GM19438 (cell line): ENCODE data around the gene TBC1D23.
"Not testable (repeated sequence)": the region's sequence is repeated elsewhere in the genome, so short reads cannot be mapped to it uniquely, and the experiment has no call there.

Experiments
- ATAC-seq: cut with Tn5 transposase; IDR thresholded peaks from one replicate; pipeline ENCODE4 v1.9.1; 2021; ENCODE audit warnings: low read depth; ENCODE audit not compliant: unreplicated experiment

Gene TBC1D23

DNA sequence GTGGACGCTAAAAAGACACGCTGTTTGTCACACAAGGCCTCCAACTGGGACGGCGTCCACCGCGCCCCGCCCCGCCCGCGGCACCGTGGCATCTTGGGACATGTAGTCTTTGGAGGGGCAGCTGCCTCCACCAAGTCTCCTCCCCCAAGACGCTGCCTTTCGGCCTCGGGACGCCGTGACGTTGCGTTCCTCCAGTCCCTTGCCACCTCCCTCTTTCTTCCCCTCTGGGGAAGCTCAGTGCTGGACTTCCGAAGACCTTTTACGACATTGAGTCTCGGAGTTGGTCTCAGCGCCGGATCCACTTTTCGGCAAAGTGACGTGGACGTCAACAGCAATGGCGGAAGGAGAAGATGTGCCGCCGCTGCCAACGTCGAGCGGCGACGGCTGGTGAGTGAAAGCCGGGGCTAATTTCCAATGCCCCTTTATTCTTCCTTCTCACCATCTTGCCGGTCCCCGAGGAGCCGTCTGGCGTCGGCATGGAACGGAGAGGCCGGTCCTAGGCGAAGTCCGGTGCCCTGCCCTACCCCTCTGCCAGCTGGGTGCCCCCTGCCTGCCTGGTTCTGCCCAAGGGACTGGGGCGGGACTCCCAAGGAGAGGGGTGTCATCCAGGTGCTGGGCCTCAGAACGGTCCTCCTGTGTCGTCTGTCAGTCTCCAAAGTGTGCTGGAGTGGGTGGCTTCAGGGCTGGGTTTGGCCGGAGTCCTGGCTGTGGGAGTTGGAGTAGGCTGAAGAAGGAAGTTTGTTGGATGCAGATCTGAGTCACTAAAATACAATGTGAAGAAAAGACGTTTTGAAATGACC, at the start of gene TBC1D23:
Gene TBC1D23 (plus strand): TSS at position 308 of the 800 bp plus-strand sequence. CDS start 27 bp downstream, at position 335.
- ATAC-seq: peak; percentile 100

DNA sequence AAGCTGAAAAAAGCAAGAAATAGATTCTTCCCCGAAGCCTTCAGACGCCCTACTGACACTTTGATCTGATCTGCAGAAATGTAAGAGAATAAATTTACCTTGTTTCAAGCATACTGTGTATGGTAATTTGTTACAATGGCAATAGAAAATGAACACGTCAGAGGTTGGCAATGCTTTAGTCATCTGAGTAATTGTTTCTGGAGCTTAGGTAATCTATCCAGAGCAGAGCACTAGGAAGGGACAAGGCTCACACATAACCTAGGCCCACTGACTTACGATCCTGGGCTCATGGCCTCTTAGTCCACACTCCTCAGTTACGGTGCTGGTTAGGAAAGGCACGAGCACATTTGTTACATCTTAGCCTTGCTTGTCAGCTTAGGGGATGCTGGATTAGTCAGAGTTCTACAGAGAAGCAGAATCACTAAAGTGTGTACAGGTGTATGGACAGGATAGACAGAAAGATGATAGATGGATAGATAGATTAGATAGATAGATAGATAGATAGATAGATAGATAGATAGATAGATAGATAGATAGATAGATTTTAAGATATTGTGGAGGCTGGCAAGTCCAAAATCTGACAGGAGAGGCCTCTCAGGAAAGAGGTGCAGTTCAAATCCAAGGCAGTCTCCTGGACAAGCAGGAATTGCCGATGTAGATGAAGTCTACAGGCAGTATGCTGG, 46.8 kb upstream of the TBC1D23 start:
- ATAC-seq: no peak

DNA sequence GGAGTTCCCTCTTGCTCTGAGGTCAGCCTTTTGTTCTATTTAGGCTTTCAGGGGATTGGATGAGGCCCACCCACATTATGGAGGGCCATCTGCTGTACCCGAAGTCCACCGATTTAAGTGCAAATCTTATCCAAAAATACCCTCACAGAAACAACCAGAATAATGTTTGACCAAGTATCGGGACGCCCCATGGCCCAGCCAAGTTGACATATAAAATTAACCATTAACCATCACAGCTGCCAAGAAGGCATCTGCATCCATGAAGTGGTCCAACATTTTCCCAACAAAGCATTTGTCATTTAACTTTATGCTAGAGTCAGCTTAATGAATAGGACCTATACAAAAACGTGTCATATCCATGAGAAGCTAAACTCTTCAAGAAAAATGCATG, 46.2 kb upstream of the TBC1D23 start:
- no peak for ATAC-seq

DNA sequence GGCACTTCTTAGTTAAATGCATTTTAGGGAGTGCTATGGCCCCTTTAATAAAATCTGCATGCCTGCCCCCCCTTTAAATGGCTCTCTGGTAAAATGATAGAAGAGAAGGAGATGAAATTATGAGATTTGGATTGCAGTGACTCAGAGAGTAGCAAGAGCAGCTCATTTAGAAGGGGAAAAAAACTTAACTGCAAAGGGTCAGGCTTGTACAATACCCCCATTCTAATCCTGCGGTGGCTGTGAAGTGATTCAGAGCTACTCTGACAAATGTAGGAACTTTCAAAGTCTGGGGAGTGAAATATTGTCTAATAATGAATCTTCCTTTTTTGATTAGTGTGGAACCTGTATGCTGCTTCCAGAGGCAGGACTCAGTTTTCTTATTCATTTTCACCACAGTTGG, 44.1 kb upstream of the TBC1D23 start:
- ATAC-seq: no peak

DNA sequence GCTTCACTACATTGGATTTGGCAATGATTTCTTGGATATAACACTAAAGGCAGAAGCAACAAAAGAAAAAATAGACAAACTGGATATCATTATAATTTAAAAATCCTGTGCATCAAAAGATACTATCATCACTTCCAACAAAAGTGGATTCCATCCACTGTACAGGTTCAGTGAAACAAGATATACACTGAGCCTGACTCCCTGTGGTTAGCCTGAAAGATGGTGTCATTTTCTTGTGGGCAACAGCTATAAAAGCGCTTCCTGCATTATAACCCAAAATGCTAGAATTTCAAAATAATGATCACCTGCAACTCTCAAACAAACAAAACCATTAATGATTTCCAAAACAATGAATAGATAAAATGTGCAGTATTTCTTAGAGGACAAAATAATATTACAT, 39.6 kb upstream of the TBC1D23 start:
- ATAC-seq: no peak

DNA sequence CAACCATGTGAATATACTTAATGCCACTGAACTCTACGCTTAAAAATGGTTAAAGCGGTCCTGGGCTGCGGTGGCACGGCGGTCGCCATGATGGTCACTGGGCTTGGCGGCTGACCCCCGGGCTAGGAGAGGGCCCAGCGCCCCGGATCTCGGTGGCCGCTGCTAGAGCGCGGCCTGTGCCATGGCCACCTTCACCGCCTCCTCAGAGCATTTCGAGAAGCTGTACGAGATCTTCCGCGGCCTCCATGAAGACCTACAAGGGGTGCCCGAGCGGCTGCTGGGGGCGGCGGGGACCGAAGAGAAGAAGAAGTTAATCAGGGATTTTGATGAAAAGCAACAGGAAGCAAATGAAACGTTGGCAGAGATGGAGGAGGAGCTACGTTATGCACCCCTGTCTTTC, 35.6 kb upstream of the TBC1D23 start:
- no peak for ATAC-seq

DNA sequence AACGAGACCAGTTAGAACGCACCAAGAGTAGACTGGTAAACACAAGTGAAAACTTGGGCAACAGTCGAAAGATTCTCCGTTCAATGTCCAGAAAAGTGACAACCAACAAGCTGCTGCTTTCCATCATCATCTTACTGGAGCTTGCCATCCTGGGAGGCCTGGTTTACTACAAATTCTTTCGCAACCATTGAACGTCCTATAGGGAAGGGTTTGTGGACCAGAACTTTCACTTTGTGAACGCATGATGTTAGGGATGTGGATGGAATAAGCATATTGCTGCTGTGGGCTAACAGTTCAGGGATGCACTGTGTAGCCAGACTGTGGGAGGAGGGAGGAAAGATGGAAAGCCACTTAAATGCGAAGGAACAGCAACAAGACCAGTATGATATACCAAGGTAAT, 34.9 kb upstream of the TBC1D23 start:
- ATAC-seq: no peak

DNA sequence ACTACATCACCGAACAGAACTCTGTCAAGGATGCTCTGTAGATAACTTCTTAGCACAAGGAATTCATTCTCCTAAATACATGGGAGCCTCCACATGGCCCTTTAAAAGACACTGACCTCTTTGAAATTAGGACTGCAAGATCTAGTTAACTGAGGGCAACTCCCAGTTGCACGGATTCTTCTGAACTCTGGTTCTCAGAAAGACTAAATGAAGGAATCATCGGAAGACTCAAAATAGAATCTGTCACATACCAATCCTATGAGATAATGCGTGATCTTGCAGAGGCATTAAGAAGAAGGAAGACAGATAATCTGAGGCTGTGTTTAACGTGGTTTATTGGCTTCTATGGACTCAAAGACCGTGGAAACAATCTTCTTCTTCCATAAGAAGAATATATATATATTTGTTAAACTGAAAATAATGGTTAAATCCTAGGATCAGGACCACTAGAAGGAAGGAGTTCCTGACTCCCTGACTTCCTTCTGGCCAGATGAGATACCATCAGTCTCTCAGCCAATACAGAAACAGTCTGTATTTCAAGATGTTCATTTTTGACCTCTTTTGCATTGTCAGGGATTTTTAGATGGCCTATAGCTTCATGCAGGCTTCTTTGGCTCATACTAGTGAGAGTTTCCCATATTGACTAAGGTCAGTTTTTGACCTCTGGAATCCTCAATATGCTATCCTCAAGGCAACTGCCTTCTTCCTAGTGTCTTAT, 33.9 kb upstream of the TBC1D23 start:
- ATAC-seq: no peak

DNA sequence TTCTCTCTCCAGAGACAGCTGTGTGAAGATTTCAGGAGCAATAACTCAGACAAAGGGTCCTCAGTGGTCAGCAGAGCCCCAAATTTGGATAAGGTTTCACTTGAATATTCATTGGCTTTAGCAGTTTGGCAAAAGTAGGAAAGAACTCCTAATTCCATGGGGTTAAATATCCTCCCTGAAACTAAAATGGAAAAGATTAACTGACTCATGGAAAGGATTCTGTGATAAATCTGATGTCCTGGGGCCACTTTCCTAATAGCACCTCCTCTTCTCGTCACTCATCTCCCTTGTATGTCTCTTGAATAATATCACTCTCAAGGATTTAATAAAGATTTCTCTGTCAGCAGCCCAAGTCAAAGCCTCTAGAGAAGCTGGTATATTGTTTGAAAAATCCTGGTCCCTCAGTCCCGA, 33.3 kb upstream of the TBC1D23 start:
- no peak for ATAC-seq

DNA sequence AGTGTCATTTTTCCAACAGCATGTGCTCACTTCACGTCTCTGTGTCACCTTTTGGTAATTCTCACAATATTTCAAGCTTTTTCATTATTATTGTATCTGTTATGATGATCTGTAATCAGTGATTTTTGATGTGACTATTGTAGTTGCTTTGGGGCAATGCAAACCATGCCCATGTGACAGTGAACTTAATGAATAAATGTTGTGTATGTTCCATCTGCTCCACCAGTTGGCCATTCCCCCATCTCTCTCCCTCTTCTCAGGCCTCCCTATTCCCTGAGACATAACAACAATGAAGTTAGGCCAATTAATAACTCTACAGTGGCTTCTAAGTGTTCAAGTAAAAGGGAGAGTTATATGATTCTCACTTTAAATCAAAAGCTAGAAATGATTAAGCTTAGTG, 32.5 kb upstream of the TBC1D23 start:
- ATAC-seq: no peak

DNA sequence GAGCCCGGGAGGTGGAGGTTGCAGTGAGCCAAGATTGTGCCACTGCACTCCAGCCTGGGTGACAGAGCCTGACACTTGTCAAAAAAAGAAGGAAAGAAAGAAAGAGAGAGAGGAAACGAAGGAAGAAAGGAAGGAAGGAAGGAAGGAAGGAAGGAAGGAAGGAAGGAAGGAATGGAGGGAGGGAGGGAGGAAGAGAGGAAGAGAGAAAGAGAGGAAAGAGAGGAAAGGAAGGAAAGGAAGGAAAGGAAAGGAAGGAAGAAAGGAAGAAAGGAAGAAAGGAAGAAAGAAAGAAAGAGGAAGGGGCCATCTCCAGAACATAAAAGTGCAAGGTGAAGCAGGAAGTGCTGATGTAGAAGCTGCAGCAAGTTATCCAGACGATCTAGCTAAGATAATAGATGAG, 31.6 kb upstream of the TBC1D23 start:
- not testable (repeated sequence) for ATAC-seq

DNA sequence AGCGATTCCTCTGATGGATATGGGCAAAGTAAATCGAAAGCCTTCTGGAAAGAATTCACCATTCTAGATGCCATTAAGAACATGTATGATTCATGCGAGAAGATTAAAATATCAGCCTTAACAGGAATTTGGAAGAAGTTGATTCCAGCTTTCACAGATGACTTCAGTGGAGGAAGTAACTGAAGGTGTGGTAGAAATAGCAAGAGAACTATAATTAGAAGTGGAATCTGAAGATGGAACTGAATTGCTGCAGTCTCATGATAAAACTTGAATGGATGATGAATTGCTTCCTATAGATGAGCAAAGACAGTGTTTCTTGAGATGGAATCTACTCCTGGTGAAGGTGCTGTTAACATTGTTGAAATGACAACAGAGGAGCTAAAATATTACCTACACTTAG, 30.1 kb upstream of the TBC1D23 start:
- ATAC-seq: no peak

DNA sequence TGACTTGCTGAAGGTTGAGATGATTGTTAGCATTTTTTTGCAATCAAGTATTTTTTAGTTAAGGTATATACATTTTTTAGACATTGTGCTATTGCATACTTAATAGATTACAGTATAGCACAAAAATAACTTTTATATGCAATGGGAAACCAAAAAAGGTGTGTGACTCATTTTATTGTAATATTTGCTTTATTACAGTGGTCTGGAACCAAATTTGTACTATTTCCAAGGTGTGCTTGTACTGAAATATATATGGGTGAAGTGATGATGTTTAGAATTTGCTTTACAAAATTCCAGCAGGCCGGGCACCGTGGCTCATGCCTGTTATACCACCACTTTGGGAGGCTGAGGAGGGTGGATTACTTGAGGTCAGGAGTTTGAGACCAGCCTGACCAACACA, 29.1 kb upstream of the TBC1D23 start:
- no peak for ATAC-seq

DNA sequence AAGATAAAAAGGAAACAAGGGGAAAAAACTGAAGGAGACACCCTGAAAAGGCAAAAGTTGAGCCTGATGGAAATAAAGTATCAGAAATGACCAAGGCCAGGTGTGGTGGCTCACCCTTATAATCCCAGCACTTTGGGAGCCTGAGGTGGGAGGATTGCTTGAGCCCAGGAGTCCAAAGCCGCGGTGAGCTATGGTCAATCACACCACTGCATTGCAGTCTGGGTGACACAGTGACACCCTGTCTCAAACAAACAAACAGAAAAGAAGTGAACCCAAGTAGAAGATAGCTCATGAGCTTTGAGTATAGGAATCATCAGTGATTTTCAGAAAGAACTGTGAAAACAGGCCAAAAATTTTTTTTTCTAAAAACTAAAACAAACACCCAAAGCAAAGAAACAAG, 26.4 kb upstream of the TBC1D23 start:
- no peak for ATAC-seq

DNA sequence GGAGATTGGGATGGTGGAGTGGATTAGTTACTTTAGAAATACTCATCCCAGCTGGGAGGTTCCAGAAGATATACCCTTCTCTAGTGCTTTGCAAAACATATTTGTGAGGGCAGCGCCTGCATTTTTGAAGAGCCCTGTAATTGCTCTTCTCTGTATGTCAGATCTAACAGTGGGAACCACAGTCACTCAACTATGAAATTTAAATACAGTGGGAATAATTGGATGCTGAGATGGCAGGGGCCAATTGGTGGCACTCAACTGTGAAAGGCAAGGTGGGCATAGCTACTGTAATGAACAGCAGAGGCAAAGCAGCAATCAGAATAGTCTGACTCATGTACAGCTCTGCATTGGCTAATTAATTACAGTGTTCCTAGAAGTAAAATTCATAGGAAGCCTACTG, 22.2 kb upstream of the TBC1D23 start:
- ATAC-seq: no peak

DNA sequence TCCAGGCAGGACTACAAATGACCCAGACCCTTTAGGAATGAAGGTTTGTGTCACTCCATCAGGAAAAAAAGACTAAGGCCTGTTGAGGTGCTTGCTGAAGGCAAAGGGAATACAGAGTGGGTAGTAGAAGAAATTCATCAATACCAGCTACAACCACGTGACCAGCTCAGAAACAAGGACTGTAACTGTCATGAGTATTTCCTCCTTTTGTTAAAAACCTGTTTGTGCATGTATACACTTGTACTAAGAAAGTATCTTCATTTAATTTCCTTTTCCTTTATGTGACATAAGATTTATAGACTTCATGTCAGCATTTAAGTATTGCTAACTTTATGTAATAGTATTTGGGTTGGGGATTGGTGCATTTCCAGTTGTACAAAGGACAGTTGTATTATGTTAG, 18.3 kb upstream of the TBC1D23 start:
- not testable (repeated sequence) for ATAC-seq

DNA sequence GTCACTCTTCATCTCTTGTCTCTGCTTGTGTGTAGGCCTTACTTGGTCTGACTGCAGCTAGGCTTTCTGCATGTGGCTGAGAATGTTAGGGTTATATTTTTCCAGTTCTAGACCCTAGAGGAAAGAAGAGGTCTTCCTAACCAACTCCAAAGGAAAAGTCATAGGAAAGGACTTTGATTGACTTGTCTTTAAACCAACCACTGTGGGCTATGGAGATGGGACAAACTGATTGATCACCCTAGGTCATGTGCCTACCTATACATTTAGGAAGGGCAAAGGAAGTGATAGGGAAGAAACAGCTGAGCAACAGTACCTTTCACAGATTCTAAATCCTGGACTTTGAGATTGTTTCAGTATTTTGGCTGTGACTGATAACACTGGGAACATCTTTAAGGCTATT, 16.5 kb upstream of the TBC1D23 start:
- no peak for ATAC-seq

DNA sequence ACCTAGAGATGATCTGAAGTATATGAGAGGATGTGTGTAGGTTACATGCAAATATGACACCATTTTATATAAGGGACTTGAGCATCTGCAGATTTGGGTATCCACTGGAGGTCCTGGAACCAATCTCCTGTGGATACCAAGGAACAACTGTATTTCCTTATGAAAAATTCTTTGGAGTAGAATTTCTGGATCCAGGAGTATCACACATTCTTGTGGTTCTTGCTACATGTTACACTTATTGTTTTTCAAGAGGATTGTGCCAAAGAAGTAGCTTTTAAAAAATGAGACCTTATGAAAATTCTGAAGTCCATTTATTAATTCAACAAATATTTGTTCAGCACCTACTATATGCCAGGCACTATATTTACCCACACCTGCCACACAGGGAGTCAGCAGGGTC, 15.7 kb upstream of the TBC1D23 start:
- ATAC-seq: no peak

DNA sequence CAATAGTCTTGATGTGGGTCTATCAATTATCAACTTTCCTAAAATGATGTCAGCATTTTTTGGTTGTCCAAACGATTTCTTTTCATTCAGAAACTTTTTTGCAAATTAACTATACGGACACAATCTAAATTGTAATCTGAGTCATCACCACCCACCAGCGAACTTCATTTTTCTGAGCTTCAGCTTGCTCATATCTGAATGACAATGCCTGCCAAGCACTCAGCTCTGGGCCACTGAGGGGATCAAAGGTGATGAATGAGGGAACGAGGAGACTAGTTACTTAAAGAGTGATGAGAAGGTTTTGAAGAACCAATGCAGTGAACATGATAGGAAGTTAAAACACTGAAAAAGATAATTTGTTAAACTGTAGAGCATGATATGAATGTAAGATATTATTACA, 14.9 kb upstream of the TBC1D23 start:
- no peak for ATAC-seq

DNA sequence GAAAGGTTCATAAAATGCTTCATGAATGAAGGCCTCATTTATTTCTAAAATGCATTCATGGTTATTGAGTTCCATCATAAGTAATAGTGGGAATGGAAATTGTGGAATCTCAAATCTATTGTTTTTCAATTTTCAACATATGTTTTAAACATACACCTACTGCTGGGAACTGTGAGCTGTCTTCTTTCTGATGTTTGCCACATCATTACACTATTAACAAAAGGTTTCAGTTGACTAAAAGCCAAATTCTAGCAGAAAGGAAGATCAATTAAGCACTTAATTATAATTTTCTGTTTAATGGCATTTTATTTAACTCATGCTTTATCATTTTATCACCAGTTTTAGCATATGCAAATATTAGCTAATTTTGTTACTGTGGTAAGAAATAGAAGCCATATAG, 13.8 kb upstream of the TBC1D23 start:
- ATAC-seq: no peak

DNA sequence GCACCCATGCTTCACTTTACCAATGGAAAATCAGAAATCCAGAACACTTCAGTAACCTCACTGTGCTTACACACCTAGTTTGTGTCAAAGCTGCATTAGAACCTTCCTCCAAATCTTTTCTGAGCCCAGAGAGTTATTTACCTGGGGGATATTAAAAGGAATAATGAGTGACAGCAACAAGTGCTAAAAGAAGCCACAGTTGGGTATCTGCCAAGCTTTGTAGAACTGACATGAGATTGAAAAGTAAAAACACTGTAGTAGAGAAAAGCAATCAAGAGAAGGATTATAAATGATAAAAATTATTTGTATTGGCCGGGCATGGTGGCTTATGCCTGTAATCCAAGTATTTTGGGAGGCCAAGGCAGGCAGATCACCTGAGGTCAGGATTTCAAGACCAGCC, 8.8 kb upstream of the TBC1D23 start:
- no peak for ATAC-seq
